ENCODE results near the gene PLPP1.

- TF ChIP-seq TAF1 (conservative IDR thresholded peaks at IDR 0.05) (no peak), HNF4A (conservative IDR thresholded peaks at IDR 0.05) (no peak), REST (IDR thresholded peaks at IDR 0.05) (no peak), MAX (IDR thresholded peaks at IDR 0.05) (no peak), CTCF (IDR thresholded peaks at IDR 0.05; ENCODE audit: low read depth, low read length, missing input control) (no peak)
Observed at GRCh38 chr5:55385227-55385626, 149.5 kb downstream of the PLPP1 start.
